Small intestine (tissue), 7 donors: ENCODE results near the gene RHBDL1. TPM values are rescaled to one million over a fixed set of nuclear protein-coding genes. Genes with fewer than 3 reads are reported as not detected.

Experiments
- DNase-seq, 2 donors: peaks; one replicate each; pipeline versions ENCODE4 v3.0.0 to v3.0.0-alpha.2; 2013
- FAIRE-seq: peaks from 2 replicates; lab custom pipeline; 2012; peaks lifted over from hg19 to GRCh38; lab: Jason Lieb, UNC
- H3K27ac ChIP-seq, 3 donors: one replicate each; pipeline ENCODE4 v1.5.1; 2013; ENCODE audit warnings: low read length in 2 of 3, mild to moderate bottlenecking in 2 of 3, control low read depth in 1 of 3, inconsistent platforms in 1 of 3, low read depth in 1 of 3, moderate library complexity in 1 of 3
- H3K27me3 ChIP-seq, 3 donors: one replicate each; pipeline ENCODE4 v1.6.1; 2013; ENCODE audit warnings: low read length in 3 of 3, inconsistent platforms in 1 of 3; ENCODE audit not compliant: control insufficient read depth in 3 of 3, insufficient read depth in 3 of 3
- H3K36me3 ChIP-seq, 3 donors: one replicate each; pipeline ENCODE4 v1.6.1; 2013; ENCODE audit warnings: low read length in 3 of 3, inconsistent platforms in 1 of 3, low read depth in 1 of 3, mild to moderate bottlenecking in 1 of 3, moderate library complexity in 1 of 3; ENCODE audit not compliant: control insufficient read depth in 3 of 3, insufficient read depth in 2 of 3
- H3K4me1 ChIP-seq, 3 donors: one replicate each; pipeline ENCODE4 v1.6.1; 2013; ENCODE audit warnings: low read length in 2 of 3, inconsistent platforms in 1 of 3, low read depth in 1 of 3, mild to moderate bottlenecking in 1 of 3, moderate library complexity in 1 of 3; ENCODE audit not compliant: control insufficient read depth in 3 of 3, insufficient read depth in 2 of 3
- H3K4me3 ChIP-seq, 3 donors: one replicate each; pipeline ENCODE4 v1.5.1; 2013; ENCODE audit warnings: low read length in 3 of 3, control low read depth in 1 of 3, inconsistent platforms in 1 of 3, low read depth in 1 of 3, mild to moderate bottlenecking in 1 of 3, moderate library complexity in 1 of 3
- H3K9me3 ChIP-seq, 2 donors: one replicate each; pipeline ENCODE4 v1.6.1; 2013; ENCODE audit warnings: low read depth in 1 of 2, low read length in 1 of 2; ENCODE audit not compliant: control insufficient read depth in 2 of 2, insufficient read depth in 1 of 2
- WGBS, 3 donors: extraction: QIAGEN DNeasy Blood & Tissue Kit; methylation state at CpG; one replicate each; pipeline ENCODE4 v1.1.7; 2013; 5-methylcytosine and 5-hydroxymethylcytosine counted together
- polyA plus RNA-seq, 4 donors: library from polyadenylated mRNA; stranded (reverse) in 3 of 4; unstranded in 1 of 4; fragments of 200-250 nt in 3 of 4; fragments of 120-200 nt in 1 of 4; gene quantifications; one replicate each; pipeline versions ENCODE4 v1.2.1 to v1.2.3, GENCODE V29; 2013
- donor health status: healthy with polysubstance abuse.
- donor health status: control.
- donor health status: control.
- donor health status: Bipolar disorder and iron deficiency.
- donor health status: healthy.

RHBDL1 gene
- polyA plus RNA-seq, 4 donors = 2.7 to 6.2 (median 4.7) TPM

DNA sequence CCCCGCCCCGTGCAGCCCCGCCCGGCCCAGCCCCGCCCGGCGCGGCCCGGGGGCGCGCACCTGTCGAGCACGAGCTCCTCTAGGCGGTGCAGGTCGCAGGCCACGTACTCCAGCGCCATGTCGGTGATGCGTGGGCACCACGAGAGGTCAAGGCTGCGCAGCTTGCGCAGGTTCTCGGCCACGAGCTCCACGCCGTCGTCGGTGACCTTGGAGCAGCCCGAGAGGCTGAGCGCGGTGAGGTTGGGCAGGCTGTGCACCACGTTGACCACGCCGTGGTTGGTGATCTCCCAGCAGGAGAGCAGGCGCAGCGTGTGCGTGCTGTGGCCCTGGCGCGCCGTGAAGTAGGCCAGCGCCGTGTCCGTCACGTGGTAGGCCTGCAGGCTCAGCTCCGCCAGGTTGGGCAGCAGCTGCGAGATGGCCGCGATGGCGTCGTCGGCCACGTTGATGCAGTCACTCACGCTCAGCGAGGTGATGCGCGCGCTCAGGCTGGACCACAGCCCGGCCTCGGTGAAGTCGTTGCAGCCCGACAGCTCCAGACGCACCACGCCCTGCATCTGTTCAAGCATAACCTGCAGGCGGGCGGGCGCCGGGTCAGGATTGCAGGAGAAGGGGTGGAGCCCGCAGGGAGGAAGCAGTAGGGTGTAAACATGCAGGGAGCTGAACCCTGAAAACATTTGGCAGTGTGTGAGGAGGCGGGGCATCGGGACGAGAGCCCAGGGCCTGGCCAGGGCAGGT, 20.1 kb downstream of the RHBDL1 start:
- Histone ChIP-seq H3K4me1 (peaks cover 0 to 14% (median 3%) of the 10 kb centered on the region in 3 donors), H3K36me3 (no peaks in the 10 kb centered on the region), H3K4me3 (peak overlapping the region in 2 of 3 donors; percentile 19 to 28), H3K9me3 (no peaks in the 10 kb centered on the region), H3K27ac (peak overlapping the region in 1 of 3 donors; percentile 87), H3K27me3 (peaks cover 3 to 73% (median 7%) of the 10 kb centered on the region in 3 donors)
- peak; percentile 56 to 90 for DNase-seq
- 0 to 2% (median 1%) methylated on average over 60 to 71 of the region's 71 CpGs for WGBS, 3 donors
- FAIRE-seq = no peak

GRCh38 chr16:698911-699671, 23.6 kb downstream of the RHBDL1 start:
- Histone ChIP-seq H3K4me1 (peaks cover 0 to 14% (median 3%) of the 10 kb centered on the region in 3 donors), H3K27me3 (peaks cover 18 to 83% (median 27%) of the 10 kb centered on the region in 3 donors), H3K9me3 (no peaks in the 10 kb centered on the region), H3K4me3 (no peak overlapping the region), H3K36me3 (no peaks in the 10 kb centered on the region), H3K27ac (no peak overlapping the region)
- DNase-seq (no peak), FAIRE-seq (no peak)
- 59 to 65% (median 60%) methylated on average over 19 of the region's 19 CpGs for WGBS, 3 donors

DNA sequence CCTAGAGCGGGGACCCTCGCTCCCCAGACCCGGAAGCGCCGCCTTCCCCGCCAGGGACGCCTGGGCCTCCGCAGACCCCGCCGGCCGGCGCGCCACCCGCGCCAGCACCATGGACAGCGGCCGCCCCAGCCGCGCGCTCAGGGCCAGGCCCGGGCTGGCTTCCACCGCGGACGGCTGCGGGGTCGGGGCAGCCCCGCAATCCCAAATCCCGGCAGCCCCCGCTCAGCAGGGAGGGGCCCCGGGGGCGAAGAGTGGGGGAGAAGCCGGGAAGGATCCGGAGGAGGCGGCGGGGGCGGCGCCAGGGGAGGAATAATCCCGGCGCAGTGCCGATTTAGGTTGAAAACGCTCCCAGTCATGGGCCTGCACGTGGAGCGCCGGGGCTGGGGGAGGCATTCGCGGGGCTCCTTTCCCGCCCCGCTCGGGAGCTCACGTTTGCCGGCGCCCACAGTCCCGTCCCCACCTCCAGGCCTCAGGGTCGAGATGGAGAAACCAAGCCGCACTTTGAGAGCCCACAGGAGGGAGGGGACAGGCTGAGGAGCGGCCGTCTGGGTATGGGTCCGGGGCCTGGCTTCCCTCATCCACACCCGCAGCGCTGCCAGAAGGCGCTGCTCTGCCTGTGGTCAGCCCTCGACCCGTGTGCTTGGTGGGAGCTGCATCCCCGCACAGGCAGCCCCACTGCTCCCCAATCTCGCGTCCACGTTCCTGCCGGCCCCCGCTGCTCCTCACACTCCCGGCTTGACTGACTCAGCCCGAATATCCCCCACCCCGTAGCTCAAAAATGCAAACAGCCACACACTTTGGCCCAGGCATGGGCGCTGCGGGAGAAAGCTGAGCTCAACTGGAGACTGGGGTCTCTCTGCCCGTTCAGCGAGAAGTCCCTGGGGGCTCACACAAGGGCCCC, 25.5 kb downstream of the RHBDL1 start:
- no peak for FAIRE-seq
- no peaks in the 10 kb centered on the region for H3K9me3 ChIP-seq
- 7% methylated on average over 73 to 76 of the region's 76 CpGs for WGBS, 3 donors
- no peak overlapping the region for H3K4me3 ChIP-seq
- peaks cover 0 to under 1% (median 0%) of the 10 kb centered on the region in 3 donors for H3K4me1 ChIP-seq
- peaks cover 22 to 76% (median 31%) of the 10 kb centered on the region in 3 donors for H3K27me3 ChIP-seq
- peak in 1 of 2 donors; percentile 73 for DNase-seq
- H3K27ac ChIP-seq = no peak overlapping the region
- H3K36me3 ChIP-seq = no peaks in the 10 kb centered on the region

DNA sequence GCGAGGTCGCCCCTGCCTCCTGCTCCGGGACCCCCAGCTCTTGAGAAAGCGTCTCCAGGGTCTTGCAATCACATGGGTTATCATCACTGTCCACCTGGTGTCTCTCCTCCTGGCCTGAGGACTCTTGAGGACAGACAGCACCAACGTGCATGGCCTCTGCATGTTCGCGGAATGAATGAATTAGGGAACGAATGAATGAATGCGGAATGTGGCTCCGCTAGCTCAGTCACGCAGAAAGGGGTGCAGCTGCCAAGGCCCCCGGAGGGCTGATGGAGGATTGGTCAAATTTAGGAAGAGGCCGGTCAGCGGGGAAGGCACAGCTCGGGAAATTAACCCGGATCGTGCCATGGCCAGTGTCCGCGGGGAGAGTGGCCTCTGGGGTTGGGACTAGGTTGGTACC, 26.9 kb downstream of the RHBDL1 start:
- Histone ChIP-seq H3K27me3 (peaks cover 28 to 80% (median 40%) of the 10 kb centered on the region in 3 donors), H3K27ac (no peak overlapping the region), H3K36me3 (no peaks in the 10 kb centered on the region), H3K4me1 (no peaks in the 10 kb centered on the region), H3K4me3 (no peak overlapping the region), H3K9me3 (no peaks in the 10 kb centered on the region)
- WGBS, 3 donors = 82 to 85% (median 84%) methylated on average over 19 of the region's 19 CpGs
- DNase-seq (no peak), FAIRE-seq (no peak)

DNA sequence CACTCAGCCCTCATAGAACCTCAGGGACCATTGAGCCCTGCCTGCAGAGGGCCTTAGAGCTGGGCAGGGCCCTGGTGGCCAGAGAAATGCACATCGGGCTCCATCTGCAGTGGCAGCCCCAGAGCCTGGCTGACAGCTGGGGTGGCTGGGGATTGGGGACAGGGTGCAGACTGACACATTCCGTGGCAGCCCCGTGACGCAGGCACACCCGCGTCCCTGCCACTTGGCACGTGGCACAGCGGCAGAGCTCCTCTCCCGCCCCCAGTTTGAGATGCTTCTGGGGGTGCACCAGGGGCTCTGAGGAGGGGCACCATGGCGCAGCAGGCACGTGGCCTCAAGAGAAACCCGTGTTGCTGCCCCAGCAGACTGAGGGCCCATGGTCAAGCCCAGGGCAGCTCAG, 27.9 kb downstream of the RHBDL1 start:
- Histone ChIP-seq H3K9me3 (no peaks in the 10 kb centered on the region), H3K27ac (no peak overlapping the region), H3K4me3 (no peak overlapping the region), H3K36me3 (no peaks in the 10 kb centered on the region), H3K4me1 (no peaks in the 10 kb centered on the region), H3K27me3 (peaks cover 28 to 86% (median 48%) of the 10 kb centered on the region in 3 donors)
- DNase-seq = no peak
- no peak for FAIRE-seq
- WGBS, 3 donors = 59 to 79% (median 60%) methylated on average over 12 of the region's 12 CpGs

DNA sequence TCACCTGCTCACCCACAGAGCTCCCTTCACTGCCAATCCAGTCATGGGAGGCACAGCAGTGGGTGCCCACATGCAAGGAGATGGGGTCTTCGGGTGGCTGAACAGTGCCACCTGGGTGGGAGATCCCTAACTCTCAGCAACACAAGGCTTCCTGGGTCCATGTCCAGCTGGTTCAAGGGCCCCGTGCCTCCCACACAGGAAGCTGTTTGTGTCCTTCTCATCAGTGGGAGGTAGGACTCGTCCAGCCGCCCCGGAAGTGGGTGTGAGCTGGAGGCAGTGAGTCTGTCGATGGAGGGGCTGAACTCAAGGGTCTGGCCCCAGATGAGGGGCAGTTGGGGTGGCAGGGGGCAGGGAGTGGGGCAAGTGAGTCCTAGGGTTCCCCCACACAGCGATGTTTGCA, 28.6 kb downstream of the RHBDL1 start:
- H3K4me1 ChIP-seq = no peaks in the 10 kb centered on the region

GRCh38 chr16:704552-705380, 29.3 kb downstream of the RHBDL1 start:
- Histone ChIP-seq H3K4me3 (peak overlapping the region in 1 of 3 donors; percentile 7), H3K4me1 (no peaks in the 10 kb centered on the region), H3K27me3 (peaks cover 29 to 87% (median 54%) of the 10 kb centered on the region in 3 donors), H3K9me3 (no peaks in the 10 kb centered on the region), H3K36me3 (no peaks in the 10 kb centered on the region), H3K27ac (no peak overlapping the region)
- FAIRE-seq (no peak), DNase-seq (no peak)
- 10 to 12% (median 11%) methylated on average over 37 to 50 of the region's 50 CpGs for WGBS, 3 donors

More for the DNA sequence above, 28.6 kb downstream of the RHBDL1 start:
- H3K27me3 ChIP-seq = peaks cover 28 to 87% (median 52%) of the 10 kb centered on the region in 3 donors
- no peaks in the 10 kb centered on the region for H3K36me3 ChIP-seq
- H3K27ac ChIP-seq = no peak overlapping the region
- no peak overlapping the region for H3K4me3 ChIP-seq
- no peak for FAIRE-seq
- no peak for DNase-seq
- 66 to 70% (median 70%) methylated on average over 7 of the region's 7 CpGs for WGBS, 3 donors
- no peaks in the 10 kb centered on the region for H3K9me3 ChIP-seq
